ENCODE data around the gene RAP2A. TPM values are rescaled to one million over a fixed set of nuclear protein-coding genes. Genes with fewer than 3 reads are reported as not detected.

RAP2A gene
- total and polyA plus RNA-seq, 2 donors from 2014 or later: 7.4 to 25.5 TPM

DNA sequence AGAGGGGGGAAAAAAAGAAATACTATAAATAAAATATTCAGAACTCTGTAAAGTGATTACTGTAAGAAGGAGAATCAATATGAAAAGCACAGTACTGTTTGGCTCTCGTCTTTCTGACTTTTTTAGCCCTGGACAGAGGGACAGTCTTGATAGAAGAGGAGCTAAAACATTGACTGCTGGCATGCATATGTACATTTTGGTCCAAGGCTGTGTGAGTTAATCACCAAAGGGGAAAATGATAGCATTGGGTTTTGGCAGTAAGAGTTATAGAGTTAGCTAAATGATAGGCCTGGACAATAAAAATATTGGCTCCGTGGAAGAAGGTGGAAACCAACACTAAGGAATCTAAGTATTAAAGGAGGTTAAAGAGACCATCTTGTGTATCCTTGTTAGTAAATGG lies 50.3 kb downstream of the RAP2A start:
- intact Hi-C loops (cut with DNase I): no loop called here
- TF ChIP-seq, protein P1, sequence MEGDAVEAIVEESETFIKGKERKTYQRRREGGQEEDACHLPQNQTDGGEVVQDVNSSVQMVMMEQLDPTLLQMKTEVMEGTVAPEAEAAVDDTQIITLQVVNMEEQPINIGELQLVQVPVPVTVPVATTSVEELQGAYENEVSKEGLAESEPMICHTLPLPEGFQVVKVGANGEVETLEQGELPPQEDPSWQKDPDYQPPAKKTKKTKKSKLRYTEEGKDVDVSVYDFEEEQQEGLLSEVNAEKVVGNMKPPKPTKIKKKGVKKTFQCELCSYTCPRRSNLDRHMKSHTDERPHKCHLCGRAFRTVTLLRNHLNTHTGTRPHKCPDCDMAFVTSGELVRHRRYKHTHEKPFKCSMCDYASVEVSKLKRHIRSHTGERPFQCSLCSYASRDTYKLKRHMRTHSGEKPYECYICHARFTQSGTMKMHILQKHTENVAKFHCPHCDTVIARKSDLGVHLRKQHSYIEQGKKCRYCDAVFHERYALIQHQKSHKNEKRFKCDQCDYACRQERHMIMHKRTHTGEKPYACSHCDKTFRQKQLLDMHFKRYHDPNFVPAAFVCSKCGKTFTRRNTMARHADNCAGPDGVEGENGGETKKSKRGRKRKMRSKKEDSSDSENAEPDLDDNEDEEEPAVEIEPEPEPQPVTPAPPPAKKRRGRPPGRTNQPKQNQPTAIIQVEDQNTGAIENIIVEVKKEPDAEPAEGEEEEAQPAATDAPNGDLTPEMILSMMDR (IDR thresholded peaks at IDR 0.05; ENCODE audit: borderline replicate concordance, extremely low read depth, insufficient read depth): no peak
- no peak overlapping the region for H3K4me3 ChIP-seq (ENCODE audit: low read length in 3 of 3)
- H3K27me3 ChIP-seq (ENCODE audit: control insufficient read depth, insufficient read depth, low read length): no peaks in the 10 kb centered on the region
- H3K36me3 ChIP-seq (ENCODE audit: control insufficient read depth in 2 of 3, insufficient read depth in 3 of 3, low read length in 3 of 3): no peaks in the 10 kb centered on the region
- no peak overlapping the region for H3K27ac ChIP-seq (ENCODE audit: low read depth in 2 of 2, low read length in 2 of 2)
- H3K9ac ChIP-seq (ENCODE audit: low read length in 3 of 3): no peak overlapping the region
- H3K4me1 ChIP-seq (ENCODE audit: control insufficient read depth in 2 of 3, insufficient read depth in 2 of 3, low read depth in 1 of 3, low read length in 3 of 3): no peaks in the 10 kb centered on the region
- DNase-seq: no peak
- H3K9me3 ChIP-seq (ENCODE audit: control insufficient read depth in 2 of 3, insufficient read depth in 1 of 3, low read length in 3 of 3): no peaks in the 10 kb centered on the region
- FAIRE-seq: no peak

DNA sequence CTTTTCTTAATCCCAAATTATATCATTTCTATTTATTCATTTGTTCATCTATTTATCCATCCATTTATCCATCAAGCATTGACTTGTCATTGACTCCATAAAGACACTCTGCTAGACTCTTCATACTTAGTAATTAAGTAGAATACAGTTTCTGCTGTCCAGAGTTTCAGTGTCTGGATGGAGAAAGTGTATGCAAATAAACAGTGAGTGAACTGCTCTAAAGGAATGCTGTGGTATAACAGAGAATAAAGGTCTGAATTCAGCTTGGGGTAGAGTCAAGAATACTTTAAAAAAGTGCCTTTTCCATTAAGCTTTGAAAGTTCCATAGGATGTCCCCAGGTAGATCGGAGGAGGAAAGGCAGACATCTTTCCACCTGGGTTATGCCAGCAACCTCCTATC lies 51.4 kb downstream of the RAP2A start:
- DNase-seq (no peak), FAIRE-seq (no peak)
- Histone ChIP-seq H3K4me1 (ENCODE audit: control insufficient read depth in 2 of 3, insufficient read depth in 2 of 3, low read depth in 1 of 3, low read length in 3 of 3) (no peaks in the 10 kb centered on the region), H3K27ac (ENCODE audit: low read depth in 2 of 2, low read length in 2 of 2) (no peak overlapping the region), H3K36me3 (ENCODE audit: control insufficient read depth in 2 of 3, insufficient read depth in 3 of 3, low read length in 3 of 3) (no peaks in the 10 kb centered on the region), H3K9ac (ENCODE audit: low read length in 3 of 3) (no peak overlapping the region), H3K9me3 (ENCODE audit: control insufficient read depth in 2 of 3, insufficient read depth in 1 of 3, low read length in 3 of 3) (no peaks in the 10 kb centered on the region), H3K4me3 (ENCODE audit: low read length in 3 of 3) (no peak overlapping the region), H3K27me3 (ENCODE audit: control insufficient read depth, insufficient read depth, low read length) (no peaks in the 10 kb centered on the region)
- TF ChIP-seq, protein P1 (IDR thresholded peaks at IDR 0.05; ENCODE audit: borderline replicate concordance, extremely low read depth, insufficient read depth): no peak
- intact Hi-C loops (cut with DNase I): no loop called here

DNA sequence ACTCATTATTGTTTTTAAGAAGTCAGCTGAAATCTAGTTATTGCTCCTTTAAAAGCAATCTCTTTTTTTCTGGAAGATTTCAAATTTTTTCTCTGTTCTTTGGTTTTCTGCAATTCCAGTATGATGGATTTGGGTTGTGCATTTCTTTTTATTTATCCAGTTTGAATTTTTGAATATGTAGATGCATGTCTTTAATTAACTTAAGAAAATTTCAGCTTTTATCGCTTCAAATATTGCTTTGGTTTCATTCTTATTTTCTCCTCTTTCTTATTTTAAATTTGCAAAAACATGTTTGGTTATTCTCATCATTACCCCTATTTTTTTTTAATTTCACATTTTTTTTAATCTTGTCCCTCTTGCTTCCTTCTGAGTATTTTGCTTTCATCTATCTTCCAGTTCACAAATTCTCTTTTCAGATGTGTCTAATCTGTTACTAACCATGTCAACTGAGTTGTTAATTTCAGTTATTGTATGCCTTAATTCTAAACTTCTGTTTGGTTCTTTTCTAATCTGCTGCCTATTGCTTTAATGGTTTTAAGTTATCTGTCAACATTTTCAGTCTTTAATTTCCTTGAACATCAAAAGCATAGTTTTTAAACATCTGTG lies 56.8 kb downstream of the RAP2A start:
- intact Hi-C loops (cut with DNase I): no loop called here
- Histone ChIP-seq H3K27me3 (ENCODE audit: control insufficient read depth, insufficient read depth, low read length) (no peaks in the 10 kb centered on the region), H3K9me3 (ENCODE audit: control insufficient read depth in 2 of 3, insufficient read depth in 1 of 3, low read length in 3 of 3) (peaks cover 0 to 5% (median 4%) of the 10 kb centered on the region in 3 donors), H3K27ac (ENCODE audit: low read depth in 2 of 2, low read length in 2 of 2) (no peak overlapping the region), H3K36me3 (ENCODE audit: control insufficient read depth in 2 of 3, insufficient read depth in 3 of 3, low read length in 3 of 3) (no peaks in the 10 kb centered on the region), H3K4me1 (ENCODE audit: control insufficient read depth in 2 of 3, insufficient read depth in 2 of 3, low read depth in 1 of 3, low read length in 3 of 3) (no peaks in the 10 kb centered on the region), H3K4me3 (ENCODE audit: low read length in 3 of 3) (no peak overlapping the region), H3K9ac (ENCODE audit: low read length in 3 of 3) (no peak overlapping the region)
- TF ChIP-seq, protein P1 (IDR thresholded peaks at IDR 0.05; ENCODE audit: borderline replicate concordance, extremely low read depth, insufficient read depth): no peak
- no peak for DNase-seq
- FAIRE-seq: peak; percentile 35

DNA sequence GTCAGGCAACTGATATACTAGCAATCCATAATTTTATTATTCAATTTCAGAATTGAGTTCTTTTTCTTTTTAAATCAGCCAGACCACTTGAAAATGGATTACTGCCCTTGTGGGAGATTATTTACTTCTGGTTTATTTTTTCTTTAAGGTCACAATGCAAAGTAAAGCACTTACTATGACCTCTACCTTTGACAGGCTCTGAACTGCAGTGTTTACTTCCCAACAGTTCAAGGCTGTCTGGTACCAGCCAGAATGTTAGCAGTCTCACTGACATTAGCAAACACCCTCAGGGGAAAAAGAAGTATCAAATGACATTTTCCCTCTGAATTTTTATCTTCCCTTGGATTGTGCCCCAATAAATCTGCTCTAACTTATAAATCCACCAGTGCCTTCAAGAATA lies 57.5 kb downstream of the RAP2A start:
- intact Hi-C loops (cut with DNase I): no loop called here
- Histone ChIP-seq H3K36me3 (ENCODE audit: control insufficient read depth in 2 of 3, insufficient read depth in 3 of 3, low read length in 3 of 3) (no peaks in the 10 kb centered on the region), H3K4me3 (ENCODE audit: low read length in 3 of 3) (no peak overlapping the region), H3K9me3 (ENCODE audit: control insufficient read depth in 2 of 3, insufficient read depth in 1 of 3, low read length in 3 of 3) (peaks cover 0 to 5% (median 4%) of the 10 kb centered on the region in 3 donors), H3K27me3 (ENCODE audit: control insufficient read depth, insufficient read depth, low read length) (no peaks in the 10 kb centered on the region), H3K27ac (ENCODE audit: low read depth in 2 of 2, low read length in 2 of 2) (no peak overlapping the region), H3K9ac (ENCODE audit: low read length in 3 of 3) (no peak overlapping the region), H3K4me1 (ENCODE audit: control insufficient read depth in 2 of 3, insufficient read depth in 2 of 3, low read depth in 1 of 3, low read length in 3 of 3) (no peaks in the 10 kb centered on the region)
- TF ChIP-seq, protein P1 (IDR thresholded peaks at IDR 0.05; ENCODE audit: borderline replicate concordance, extremely low read depth, insufficient read depth): no peak
- FAIRE-seq: no peak
- no peak for DNase-seq
